Right lobe of liver (tissue), 6 donors: Measurements from ENCODE around the gene KAZN. TPM values are rescaled to one million over a fixed set of nuclear protein-coding genes. Genes with fewer than 3 reads are reported as not detected.

Experiments
- ATAC-seq, 4 donors: fragments of 200-7000 bp; cut with Tn5 transposase; one replicate each; pipeline ENCODE4 v1.9.1; 2020; ENCODE audit warnings: mild to moderate bottlenecking in 4 of 4, moderate library complexity in 4 of 4
- DNase-seq, 3 donors: peaks; one replicate each; pipeline ENCODE4 v3.0.0-alpha.2; 2020
- H3K27ac ChIP-seq, 3 donors: fragments of 200-600 bp; one replicate each; pipeline ENCODE4 v1.8.0; 2022
- H3K27me3 ChIP-seq, 2 donors: fragments of 200-600 bp; one replicate each; pipeline ENCODE4 v1.8.0; 2022
- H3K36me3 ChIP-seq, 4 donors: fragments of 200-600 bp; sonication (generic) in 1 of 4; one replicate each; pipeline versions ENCODE4 v1.5.1 to v1.8.0; 2017 to 2022; ENCODE audit warnings: control low read depth in 1 of 4
- H3K4me1 ChIP-seq, 4 donors: fragments of 200-600 bp; sonication (generic) in 1 of 4; one replicate each; pipeline versions ENCODE4 v1.5.1 to v1.8.0; 2017 to 2022; ENCODE audit warnings: control low read depth in 1 of 4
- H3K4me3 ChIP-seq, 3 donors: fragments of 200-600 bp; one replicate each; pipeline ENCODE4 v1.8.0; 2022
- H3K9me3 ChIP-seq, 4 donors: fragments of 200-600 bp; sonication (generic) in 1 of 4; one replicate each; pipeline versions ENCODE4 v1.5.1 to v1.8.0; 2017 to 2022; ENCODE audit warnings: control low read depth in 1 of 4
- POLR2A ChIP-seq: fragments of 450-650 bp; IDR thresholded peaks from one replicate; pipeline ENCODE4 v1.6.1; 2017; ENCODE audit warnings: antibody characterized with exemption, mild to moderate bottlenecking
- WGBS: methylation state at CpG from one replicate; pipeline ENCODE4 v1.1.6; 2018; ENCODE audit warnings: low coverage, low lambda C conversion rate; ENCODE audit not compliant: insufficient coverage; ENCODE audit errors: missing lambda C conversion rate; 5-methylcytosine and 5-hydroxymethylcytosine counted together
- intact Hi-C, 2 donors: fragments of 100-400 bp; cut with DNase I; formaldehyde crosslinking; loops; one replicate each; pipeline versions ENCODE4 v1.11.2 to v1.14.1; 2022
- total RNA-seq, 6 experiments: library from RNA; depleted of rRNA in 2 of 6; stranded (reverse); fragments of >200 nt in 2 of 6; fragmentation: NEBNext Ultra II Directional in 3 of 6; extraction: Animal tissue kit (Norgen Biotek cat#: 25700) in 3 of 6; gene quantifications; one replicate each; pipeline versions ENCODE4 v1.1.0 to v1.2.4, GENCODE V29; 2016 to 2023
- TF ChIP-seq, protein P1 (sequence below), 4 donors: fragments of 200-600 bp in 3 of 4; fragments of 450-650 bp in 1 of 4; IDR thresholded peaks; one replicate each; pipeline versions ENCODE4 v1.5.1 to v1.8.0; 2016 to 2022; ENCODE audit warnings: antibody characterized with exemption in 4 of 4, mild to moderate bottlenecking in 2 of 4
- donor health status: DM: no; HTN: yes; CAD: no.
- donor health status: DM: no; HTN: no; CAD: no.
- donor health status: DM: no; HTN: no; CAD: no.
- donor health status: DM: no; HTN: yes; CAD: no.
- donor health status: DM: no; HTN: yes; CAD: no.

The KAZN gene
- total RNA-seq, 6 experiments from 2014 or later = 1.5 to 7.2 (median 2.7) TPM

GRCh38 chr1:15022048-15022447 is 423.6 kb downstream of the KAZN start:
- no peak for ATAC-seq
- TF ChIP-seq, protein P1, sequence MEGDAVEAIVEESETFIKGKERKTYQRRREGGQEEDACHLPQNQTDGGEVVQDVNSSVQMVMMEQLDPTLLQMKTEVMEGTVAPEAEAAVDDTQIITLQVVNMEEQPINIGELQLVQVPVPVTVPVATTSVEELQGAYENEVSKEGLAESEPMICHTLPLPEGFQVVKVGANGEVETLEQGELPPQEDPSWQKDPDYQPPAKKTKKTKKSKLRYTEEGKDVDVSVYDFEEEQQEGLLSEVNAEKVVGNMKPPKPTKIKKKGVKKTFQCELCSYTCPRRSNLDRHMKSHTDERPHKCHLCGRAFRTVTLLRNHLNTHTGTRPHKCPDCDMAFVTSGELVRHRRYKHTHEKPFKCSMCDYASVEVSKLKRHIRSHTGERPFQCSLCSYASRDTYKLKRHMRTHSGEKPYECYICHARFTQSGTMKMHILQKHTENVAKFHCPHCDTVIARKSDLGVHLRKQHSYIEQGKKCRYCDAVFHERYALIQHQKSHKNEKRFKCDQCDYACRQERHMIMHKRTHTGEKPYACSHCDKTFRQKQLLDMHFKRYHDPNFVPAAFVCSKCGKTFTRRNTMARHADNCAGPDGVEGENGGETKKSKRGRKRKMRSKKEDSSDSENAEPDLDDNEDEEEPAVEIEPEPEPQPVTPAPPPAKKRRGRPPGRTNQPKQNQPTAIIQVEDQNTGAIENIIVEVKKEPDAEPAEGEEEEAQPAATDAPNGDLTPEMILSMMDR (IDR thresholded peaks at IDR 0.05) = no peak
- no peak for TF ChIP-seq POLR2A
- Histone ChIP-seq H3K4me3 (no peak overlapping the region), H3K27ac (peak overlapping the region in 1 of 3 donors; percentile 43), H3K4me1 (peaks cover 0 to 21% (median 4%) of the 10 kb centered on the region in 4 donors), H3K9me3 (no peaks in the 10 kb centered on the region), H3K36me3 (no peaks in the 10 kb centered on the region), H3K27me3 (no peaks in the 10 kb centered on the region)
- intact Hi-C loops = loop anchor here in 1 of 2 donors (10.0 kb wide), 1 partner anchor 247 kb away; no protein-coding TSS in a partner anchor
- 92% methylated on average over 7 of the region's 10 CpGs for WGBS
- no peak for DNase-seq

GRCh38 chr1:15023205-15023604 is 424.7 kb downstream of the KAZN start:
- 46% methylated on average over 5 of the region's 5 CpGs for WGBS
- H3K27me3 ChIP-seq = no peaks in the 10 kb centered on the region
- ATAC-seq = peak in 1 of 4 donors; percentile 21
- no peaks in the 10 kb centered on the region for H3K9me3 ChIP-seq
- TF ChIP-seq POLR2A = no peak
- TF ChIP-seq, protein P1 (IDR thresholded peaks at IDR 0.05) = no peak
- H3K4me1 ChIP-seq = peaks cover 0 to 21% (median 4%) of the 10 kb centered on the region in 4 donors
- no peak overlapping the region for H3K4me3 ChIP-seq
- no peak for DNase-seq
- H3K36me3 ChIP-seq = no peaks in the 10 kb centered on the region
- no peak overlapping the region for H3K27ac ChIP-seq
- intact Hi-C loops = loop anchor here in 1 of 2 donors (10.0 kb wide), 1 partner anchor 248 kb away; no protein-coding TSS in a partner anchor

GRCh38 chr1:15023976-15024375 is 425.5 kb downstream of the KAZN start:
- intact Hi-C loops = loop anchor here in 1 of 2 donors (10.0 kb wide), 1 partner anchor 249 kb away; no protein-coding TSS in a partner anchor
- no peak for DNase-seq
- peak in 1 of 4 donors; percentile 13 for ATAC-seq
- Histone ChIP-seq H3K27me3 (no peaks in the 10 kb centered on the region), H3K27ac (no peak overlapping the region), H3K9me3 (no peaks in the 10 kb centered on the region), H3K36me3 (no peaks in the 10 kb centered on the region), H3K4me3 (no peak overlapping the region), H3K4me1 (peaks cover 0 to 21% (median 4%) of the 10 kb centered on the region in 4 donors)
- 61% methylated on average over 8 of the region's 8 CpGs for WGBS
- TF ChIP-seq, protein P1 (IDR thresholded peaks at IDR 0.05) = no peak
- TF ChIP-seq POLR2A = no peak

DNA sequence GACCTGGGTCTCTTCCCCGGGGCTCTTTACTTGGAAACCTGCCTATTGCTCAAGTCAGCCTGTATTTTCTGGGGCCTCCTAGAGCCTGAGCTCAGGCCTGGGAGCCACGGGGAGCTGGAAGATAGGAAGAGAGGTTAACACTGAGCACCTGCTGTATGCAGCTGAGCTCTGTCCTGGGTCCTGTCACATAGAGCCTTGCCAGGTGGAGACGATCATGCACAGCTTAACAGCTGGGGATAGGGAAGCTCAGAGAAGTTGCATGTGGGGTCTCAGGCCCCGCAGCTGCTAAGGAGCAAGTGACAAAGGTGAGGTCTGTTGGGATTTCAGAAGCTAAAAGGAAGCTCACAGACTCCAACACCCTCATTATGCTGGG is 427.6 kb downstream of the KAZN start:
- WGBS = 11% methylated on average over 2 of the region's 4 CpGs
- peak in 1 of 4 donors; percentile 21 for ATAC-seq
- no peak for TF ChIP-seq POLR2A
- TF ChIP-seq, protein P1 (IDR thresholded peaks at IDR 0.05) = no peak
- H3K9me3 ChIP-seq = no peaks in the 10 kb centered on the region
- intact Hi-C loops = loop anchor here in 1 of 2 donors (10.0 kb wide), 1 partner anchor 251 kb away; no protein-coding TSS in a partner anchor
- H3K4me3 ChIP-seq = no peak overlapping the region
- H3K27me3 ChIP-seq = no peaks in the 10 kb centered on the region
- no peak for DNase-seq
- H3K36me3 ChIP-seq = no peaks in the 10 kb centered on the region
- peaks cover 0 to 21% (median 4%) of the 10 kb centered on the region in 4 donors for H3K4me1 ChIP-seq
- H3K27ac ChIP-seq = peak overlapping the region in 1 of 3 donors; percentile 45
